Activated CD4-positive, alpha-beta memory T cell treated with anti-CD3 and anti-CD28 coated beads, Interleukin-2, amount 10 ng/mL, durations not matched to agents 7 days and 5 days (primary cell): ENCODE results near the gene BSCL2. TPM values are rescaled to one million over a fixed set of nuclear protein-coding genes. Genes with fewer than 3 reads are reported as not detected.
"Not testable (repeated sequence)": the region's sequence is repeated elsewhere in the genome, so short reads cannot be mapped to it uniquely, and the experiment has no call there.

ENCODE experiments used
- CTCF ChIA-PET: fragments of 350-600 bp; sonication (Branson Sonifier 250); formaldehyde crosslinking; loops from one replicate; lab custom pipeline; 2021; ENCODE audit warnings: antibody characterized with exemption, inconsistent platforms; lab: Charles Lee
- POLR2A ChIA-PET: fragments of 350-600 bp; sonication (Branson Sonifier 250); formaldehyde crosslinking; loops from one replicate; lab custom pipeline; 2021; ENCODE audit warnings: antibody characterized with exemption; lab: Charles Lee
- DNase-seq: peaks from one replicate; pipeline ENCODE4 v3.0.0-alpha.2; 2020
- H3K27ac Mint-ChIP-seq: one replicate; pipeline ENCODE4 v1.8.0; 2021; ENCODE audit warnings: mild to moderate bottlenecking, mixed read lengths
- H3K27me3 Mint-ChIP-seq: one replicate; pipeline ENCODE4 v1.8.0; 2021; ENCODE audit warnings: mixed read lengths
- H3K36me3 Mint-ChIP-seq: one replicate; pipeline ENCODE4 v1.8.0; 2021; ENCODE audit warnings: low read depth, mixed read lengths
- H3K4me1 Mint-ChIP-seq: one replicate; pipeline ENCODE4 v1.8.0; 2021; ENCODE audit warnings: mixed read lengths
- H3K4me3 Mint-ChIP-seq: one replicate; pipeline ENCODE4 v1.8.0; 2021; ENCODE audit warnings: mild to moderate bottlenecking, mixed read lengths
- H3K9me3 Mint-ChIP-seq: one replicate; pipeline ENCODE4 v1.8.0; 2021; ENCODE audit warnings: mixed read lengths
- total RNA-seq, 2 experiments: library from RNA; stranded (reverse); gene quantifications; one replicate each; pipeline ENCODE4 v1.2.3, GENCODE V29; 2021

The BSCL2 gene
- total RNA-seq, 2 experiments from 2014 or later = 24.2 to 28.9 TPM

- Mint-ChIP-seq H3K4me1 (peaks cover 47% of the 10 kb centered on the region), H3K36me3 (peaks cover 26% of the 10 kb centered on the region)
- not testable (repeated sequence) for H3K4me3 Mint-ChIP-seq, H3K27me3 Mint-ChIP-seq, H3K9me3 Mint-ChIP-seq, H3K27ac Mint-ChIP-seq, DNase-seq
- ChIA-PET POLR2A (interaction anchor here (1.1 to 12.3 kb wide), 4 partner anchors 16 to 49 kb away, joined by 3 to 192 read pairs (median 6); partner anchors contain the start of genes C11orf98, CSKMT, LBHD1 and MTA2), CTCF (interaction anchor here (1.1 kb wide), 1 partner anchor 44 kb away, joined by 4 read pairs; no protein-coding TSS in a partner anchor)
These were observed 56.9 kb downstream of the BSCL2 start for GRCh38 chr11:62650283-62650682.

DNA sequence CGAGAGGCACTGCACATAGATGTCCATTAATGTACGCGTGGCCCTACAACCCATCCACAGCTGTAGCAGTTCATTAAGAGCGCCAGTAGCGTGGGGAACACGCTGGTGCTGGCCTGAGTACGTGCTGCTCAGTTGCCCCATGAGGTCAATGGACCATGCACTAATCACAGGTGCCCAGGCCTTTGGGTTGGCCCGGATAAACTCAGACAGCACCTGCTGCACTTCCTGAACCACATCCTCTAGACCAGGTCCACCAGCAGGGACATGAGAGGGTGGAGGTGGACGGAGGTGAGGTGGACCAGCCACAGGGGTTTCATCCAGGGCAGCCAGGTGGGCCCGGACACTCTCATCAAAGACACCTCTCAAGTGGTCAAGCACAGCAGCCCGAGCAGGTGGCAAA is 57.7 kb downstream of the BSCL2 start:
- no peaks in the 10 kb centered on the region for H3K27me3 Mint-ChIP-seq
- no peak overlapping the region for H3K4me3 Mint-ChIP-seq
- peaks cover 31% of the 10 kb centered on the region for H3K36me3 Mint-ChIP-seq
- ChIA-PET CTCF (interaction anchor here (1.1 to 1.2 kb wide), 3 partner anchors 15 to 45 kb away, joined by 3 to 4 read pairs (median 3); partner anchors contain the start of genes B3GAT3 and C11orf98), POLR2A (interaction anchor here (1.1 to 12.3 kb wide), 7 partner anchors 16 to 207 kb away, joined by 3 to 192 read pairs (median 8); partner anchors contain the start of genes B3GAT3, C11orf98, CSKMT and HNRNPUL2)
- no peaks in the 10 kb centered on the region for H3K9me3 Mint-ChIP-seq
- H3K4me1 Mint-ChIP-seq = peaks cover 50% of the 10 kb centered on the region
- DNase-seq = no peak
- no peak overlapping the region for H3K27ac Mint-ChIP-seq

GRCh38 chr11:62648967-62649364 is 58.3 kb downstream of the BSCL2 start:
- POLR2A ChIA-PET = interaction anchor here (0.7 to 12.3 kb wide), 8 partner anchors 17 to 232 kb away, joined by 3 to 192 read pairs (median 10); partner anchors contain the start of genes B3GAT3, C11orf98, CSKMT and HNRNPUL2

DNA sequence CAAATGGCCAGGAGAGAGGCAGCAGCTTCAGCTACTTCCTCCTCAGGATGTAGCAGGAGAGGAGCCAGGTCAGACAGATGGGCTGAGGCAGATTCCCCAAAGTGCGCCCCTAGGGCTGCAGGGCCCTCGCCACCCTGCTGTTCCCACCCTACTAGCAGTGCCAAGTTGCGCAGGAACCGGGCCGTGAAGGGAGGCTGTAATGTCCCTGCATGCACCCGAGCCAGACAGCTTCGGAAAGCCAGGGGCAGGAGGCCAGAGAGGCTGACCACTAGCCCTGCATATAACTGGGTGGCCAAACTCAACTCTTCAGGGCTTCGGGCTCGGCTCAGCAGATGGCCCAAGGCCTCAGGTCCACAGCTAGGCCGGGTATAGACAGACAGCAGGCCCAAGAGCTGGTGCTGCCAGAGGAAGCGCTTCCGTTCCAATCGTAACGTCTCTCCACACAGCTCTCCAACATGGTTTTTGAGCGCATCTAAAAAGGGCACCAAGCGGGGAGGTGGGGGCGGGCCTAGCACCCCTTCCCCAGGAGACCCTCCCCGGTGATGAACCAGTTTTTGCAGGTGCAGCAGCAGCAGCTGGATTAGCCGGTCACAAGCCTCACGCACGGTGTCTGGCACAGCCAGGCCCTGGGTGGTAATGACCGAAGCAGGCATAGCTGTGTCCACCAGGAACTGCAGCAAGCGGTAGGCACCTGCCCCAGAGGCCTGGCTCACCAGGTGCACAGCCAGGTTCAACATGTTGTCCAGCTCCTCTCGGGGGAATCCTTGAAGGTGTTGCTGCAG is 58.8 kb downstream of the BSCL2 start:
- H3K36me3 Mint-ChIP-seq = peaks cover 32% of the 10 kb centered on the region
- H3K4me3 Mint-ChIP-seq = no peak overlapping the region
- H3K27ac Mint-ChIP-seq = no peak overlapping the region
- no peaks in the 10 kb centered on the region for H3K9me3 Mint-ChIP-seq
- CTCF ChIA-PET = interaction anchor here (0.9 to 2.9 kb wide), 4 partner anchors 17 to 61 kb away, joined by 3 to 9 read pairs (median 3); partner anchors contain the start of gene TUT1
- POLR2A ChIA-PET = interaction anchor here (0.7 to 12.3 kb wide), 10 partner anchors 18 to 233 kb away, joined by 3 to 192 read pairs (median 6); partner anchors contain the start of genes B3GAT3, C11orf98, CSKMT and EML3
- peaks cover 45% of the 10 kb centered on the region for H3K4me1 Mint-ChIP-seq
- no peaks in the 10 kb centered on the region for H3K27me3 Mint-ChIP-seq
- DNase-seq = no peak

More at GRCh38 chr11:62648967-62649364, 58.3 kb downstream of the BSCL2 start:
- H3K36me3 Mint-ChIP-seq = peaks cover 35% of the 10 kb centered on the region
- no peaks in the 10 kb centered on the region for H3K9me3 Mint-ChIP-seq
- CTCF ChIA-PET = interaction anchor here (0.9 to 1.2 kb wide), 3 partner anchors 16 to 27 kb away, joined by 3 read pairs; partner anchors contain the start of genes B3GAT3 and C11orf98
- DNase-seq = no peak
- no peak overlapping the region for H3K4me3 Mint-ChIP-seq
- H3K27ac Mint-ChIP-seq = no peak overlapping the region
- H3K27me3 Mint-ChIP-seq = no peaks in the 10 kb centered on the region
- H3K4me1 Mint-ChIP-seq = peaks cover 48% of the 10 kb centered on the region

DNA sequence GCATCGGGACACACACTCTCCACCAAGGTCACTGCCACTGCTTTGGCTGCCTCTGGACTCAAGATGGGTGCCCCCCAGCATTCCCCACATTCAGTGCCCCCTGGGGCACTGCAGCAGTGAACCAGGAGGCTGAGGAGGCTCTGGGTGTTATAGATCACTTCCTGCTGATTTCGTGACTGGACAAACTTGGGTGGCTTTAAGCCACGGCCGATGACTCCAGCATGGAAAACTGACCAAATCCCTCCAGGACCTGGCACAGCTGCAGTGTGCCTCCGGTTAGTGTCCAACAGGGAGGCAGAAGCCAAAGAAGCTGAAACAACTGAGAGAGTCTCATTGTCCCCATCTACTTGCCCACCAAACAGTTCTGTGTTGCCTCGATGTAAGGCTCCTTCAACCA is 59.6 kb downstream of the BSCL2 start:
- Mint-ChIP-seq H3K9me3 (no peaks in the 10 kb centered on the region), H3K27ac (no peak overlapping the region), H3K27me3 (no peaks in the 10 kb centered on the region), H3K36me3 (peaks cover 36% of the 10 kb centered on the region), H3K4me1 (peaks cover 47% of the 10 kb centered on the region), H3K4me3 (no peak overlapping the region)
- ChIA-PET CTCF (interaction anchor here (0.9 to 2.9 kb wide), 3 partner anchors 53 to 61 kb away, joined by 3 to 9 read pairs (median 3); partner anchors contain the start of gene TUT1), POLR2A (interaction anchor here (0.7 to 12.3 kb wide), 9 partner anchors 18 to 208 kb away, joined by 3 to 192 read pairs (median 8); partner anchors contain the start of genes B3GAT3, C11orf98, CSKMT and EML3)
- no peak for DNase-seq

- no peak for DNase-seq
- CTCF ChIA-PET = interaction anchor here (0.6 to 2.9 kb wide), 6 partner anchors 47 to 205 kb away, joined by 3 to 9 read pairs (median 4); partner anchors contain the start of gene TUT1
- Mint-ChIP-seq H3K9me3 (no peaks in the 10 kb centered on the region), H3K36me3 (peaks cover 38% of the 10 kb centered on the region), H3K27ac (peak overlapping the region; percentile 94), H3K4me1 (peaks cover 46% of the 10 kb centered on the region), H3K27me3 (no peaks in the 10 kb centered on the region), H3K4me3 (peak overlapping the region; percentile 99)
- POLR2A ChIA-PET = interaction anchor here (0.6 to 12.3 kb wide), 27 partner anchors 8 to 209 kb away, joined by 3 to 192 read pairs (median 8); partner anchors contain the start of genes B3GAT3, BSCL2, C11orf98 and CSKMT
These were observed 60.2 kb downstream of the BSCL2 start for GRCh38 chr11:62646825-62647608.

DNA sequence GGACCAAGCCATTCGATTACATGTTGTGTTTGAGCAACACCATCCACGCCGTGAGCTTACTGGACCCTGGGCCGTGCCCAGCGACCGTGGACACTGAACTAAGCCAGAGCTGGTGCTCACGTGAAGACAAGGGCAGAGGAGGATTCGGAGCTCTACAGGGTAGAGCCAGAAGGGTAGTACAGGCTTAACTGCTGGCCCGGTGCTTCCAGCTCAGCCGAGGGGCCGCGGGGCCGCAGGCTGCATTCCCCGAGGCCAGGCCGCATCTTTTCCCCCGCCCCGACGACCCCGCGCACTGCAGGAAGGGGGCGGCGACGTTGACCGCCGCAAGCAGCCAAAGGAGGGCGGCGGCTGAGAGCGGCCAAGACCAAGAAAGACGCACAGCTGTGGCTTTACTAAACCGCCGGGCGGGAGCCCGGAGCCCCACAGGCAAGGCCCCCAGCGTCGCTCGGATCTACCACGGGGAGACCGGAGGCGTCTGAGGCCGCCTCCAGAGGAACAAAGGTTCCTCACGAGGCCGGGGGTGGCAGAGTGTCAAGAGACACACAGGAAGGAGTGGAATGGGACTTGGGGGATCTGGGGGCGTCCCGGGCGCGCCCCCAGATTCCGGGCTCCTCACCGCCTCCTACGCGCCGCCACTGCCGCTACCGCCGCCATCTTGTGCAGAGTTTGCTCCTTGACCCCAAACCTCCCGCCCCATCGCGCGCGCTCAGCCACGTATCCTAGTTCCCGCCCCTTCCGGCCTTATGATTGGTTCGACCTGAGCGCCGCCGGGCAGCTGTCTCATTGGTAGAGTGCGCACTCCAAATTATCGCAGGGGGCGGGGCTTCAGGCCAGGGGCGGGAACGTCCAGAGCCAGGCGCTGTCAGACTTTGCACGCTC is 61.0 kb downstream of the BSCL2 start, which contains the start of gene GANAB:
Gene GANAB (minus strand): TSS at position 668 of the 879 bp plus-strand sequence. CDS start 14 bp downstream, at position 654.
- Mint-ChIP-seq H3K4me3 (peak within 1 kb of the TSS; percentile 99), H3K36me3 (peaks cover 38% of the 10 kb centered on the region), H3K27me3 (no peaks in the 10 kb centered on the region), H3K9me3 (no peaks in the 10 kb centered on the region), H3K27ac (peak within 1 kb of the TSS; percentile 94), H3K4me1 (peaks cover 47% of the 10 kb centered on the region)
- DNase-seq = peak; percentile 99
- ChIA-PET CTCF (interaction anchor here (0.6 to 2.9 kb wide), 5 partner anchors 48 to 206 kb away, joined by 4 to 9 read pairs (median 5); partner anchors contain the start of gene TUT1), POLR2A (interaction anchor here (0.6 to 12.3 kb wide), 30 partner anchors 9 to 245 kb away, joined by 3 to 192 read pairs (median 5); partner anchors contain the start of genes B3GAT3, BSCL2, C11orf98 and CSKMT)

- POLR2A ChIA-PET = interaction anchor here (0.6 to 12.3 kb wide), 22 partner anchors 8 to 235 kb away, joined by 3 to 192 read pairs (median 8); partner anchors contain the start of genes B3GAT3, C11orf98, CSKMT and EEF1G
- peak overlapping the region; percentile 94 for H3K27ac Mint-ChIP-seq
- no peak for DNase-seq
These were observed 61.6 kb downstream of the BSCL2 start for GRCh38 chr11:62645671-62645945.

GRCh38 chr11:62644220-62644619 is 63.0 kb downstream of the BSCL2 start:
- no peak overlapping the region for H3K4me3 Mint-ChIP-seq

More at GRCh38 chr11:62645671-62645945, 61.6 kb downstream of the BSCL2 start:
- Mint-ChIP-seq H3K4me1 (peaks cover 49% of the 10 kb centered on the region), H3K36me3 (peaks cover 38% of the 10 kb centered on the region), H3K27me3 (no peaks in the 10 kb centered on the region), H3K9me3 (no peaks in the 10 kb centered on the region), H3K4me3 (peak overlapping the region; percentile 99)
- CTCF ChIA-PET = interaction anchor here (2.0 to 2.9 kb wide), 2 partner anchors 48 to 53 kb away, joined by 9 read pairs; partner anchors contain the start of gene TUT1

More at GRCh38 chr11:62644220-62644619, 63.0 kb downstream of the BSCL2 start:
- no peak overlapping the region for H3K27ac Mint-ChIP-seq
- peaks cover 51% of the 10 kb centered on the region for H3K4me1 Mint-ChIP-seq
- peaks cover 38% of the 10 kb centered on the region for H3K36me3 Mint-ChIP-seq
- POLR2A ChIA-PET = interaction anchor here (0.9 to 12.3 kb wide), 7 partner anchors 9 to 53 kb away, joined by 3 to 192 read pairs (median 6); partner anchors contain the start of genes B3GAT3, C11orf98, CSKMT and INTS5
- no peak for DNase-seq
- no peaks in the 10 kb centered on the region for H3K27me3 Mint-ChIP-seq
- CTCF ChIA-PET = no interaction called here
- H3K9me3 Mint-ChIP-seq = no peaks in the 10 kb centered on the region
